Measurements from ENCODE around the gene TBL3.

The TBL3 gene

DNA sequence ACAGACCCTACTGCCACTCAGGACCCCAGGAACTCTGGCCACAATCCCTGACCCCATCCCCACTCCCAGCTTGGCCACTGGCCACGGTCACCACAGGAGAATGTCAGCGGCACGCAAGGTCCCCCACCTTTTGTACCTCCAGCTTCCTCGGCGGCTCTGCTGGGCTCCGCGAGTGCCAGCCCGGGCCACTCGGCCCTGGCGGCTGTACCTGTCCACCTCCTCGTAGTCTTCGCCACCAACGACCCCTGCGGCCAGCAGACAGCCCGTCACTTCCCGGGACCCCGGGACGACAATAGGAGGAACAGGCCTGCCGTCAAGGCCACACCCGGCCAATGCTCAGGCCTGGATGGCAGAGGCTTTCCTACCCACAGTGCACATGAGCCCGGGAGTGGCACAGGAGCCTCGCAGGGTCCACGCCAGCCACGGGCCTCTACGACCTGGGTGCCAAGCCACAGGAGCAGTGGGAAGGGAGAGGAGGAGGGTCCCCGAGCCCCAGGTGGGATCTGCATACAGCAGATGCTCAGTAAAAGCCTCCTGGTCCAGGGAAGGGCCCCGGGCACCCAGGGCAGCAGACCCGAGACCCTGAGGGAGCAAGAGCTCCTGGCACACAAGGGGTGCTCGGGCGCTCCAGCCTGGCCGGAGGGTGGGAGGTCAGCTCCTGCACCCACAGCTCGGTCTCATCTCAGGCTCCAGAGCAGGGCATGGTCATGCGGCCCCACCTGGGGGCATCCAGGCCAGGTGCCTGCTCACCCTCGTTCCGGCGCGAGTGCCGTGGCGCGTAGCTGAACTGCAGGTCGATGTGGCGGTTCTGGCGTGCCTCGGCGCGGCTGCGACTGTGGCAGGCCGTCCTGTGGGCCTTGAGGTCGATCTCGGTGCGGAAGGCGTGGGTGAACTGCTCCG, 29.9 kb downstream of the TBL3 start:
- H3K36me3 ChIP-seq (ENCODE audit: control insufficient read depth, insufficient read depth, low read length): peaks cover 58% of the 10 kb centered on the region
- no peak overlapping the region for H3K4me3 ChIP-seq (ENCODE audit: low read depth, low read length)
- H3K4me1 ChIP-seq (ENCODE audit: control insufficient read depth, insufficient read depth, low read length): peaks cover 2% of the 10 kb centered on the region
- H3K9me3 ChIP-seq (ENCODE audit: control insufficient read depth, insufficient read depth, low read length): no peaks in the 10 kb centered on the region
- no peak overlapping the region for H3K9ac ChIP-seq (ENCODE audit: low read depth, low read length)
- H3K27me3 ChIP-seq (ENCODE audit: control insufficient read depth, insufficient read depth, low read length): no peaks in the 10 kb centered on the region

DNA sequence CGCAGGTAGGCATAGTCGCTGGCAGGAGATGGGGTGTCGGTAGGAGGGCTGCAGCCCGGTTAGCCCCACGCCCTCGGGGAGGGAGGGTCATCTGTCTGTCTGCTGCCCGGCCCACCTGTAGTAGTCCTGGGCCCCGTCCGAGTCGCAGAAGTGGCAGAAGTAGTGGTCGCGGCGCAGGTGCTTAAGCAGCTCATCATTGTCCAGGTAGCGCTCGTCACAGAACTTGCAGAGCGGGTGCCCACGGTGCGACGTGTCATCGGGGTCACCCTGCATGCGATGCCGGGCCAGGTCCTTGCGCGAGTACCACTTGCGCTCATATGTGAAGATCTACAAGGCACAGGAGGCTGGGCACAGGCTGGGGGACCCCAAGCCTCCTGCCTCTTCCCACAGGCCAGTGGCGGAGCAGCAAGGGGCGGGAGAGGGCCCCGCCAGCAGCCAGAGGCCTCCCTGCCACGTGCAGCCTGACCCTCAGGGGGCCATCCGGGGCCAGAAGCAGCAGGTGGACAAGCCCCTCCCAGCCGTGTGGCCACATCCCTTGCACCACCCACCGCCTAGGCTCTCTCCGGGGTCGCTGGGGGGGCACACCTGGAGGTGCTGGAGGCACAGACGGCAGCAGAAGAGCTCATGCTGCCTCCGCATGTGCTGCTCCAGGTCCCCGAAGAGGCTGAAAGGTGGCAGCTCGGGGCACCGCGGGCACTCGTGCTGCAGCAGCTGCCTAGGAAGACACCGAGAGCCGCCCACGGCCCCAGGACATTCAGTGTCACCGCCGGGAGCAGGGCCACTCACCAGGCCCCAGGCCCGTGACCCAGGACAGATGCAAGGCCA, 30.8 kb downstream of the TBL3 start:
- Histone ChIP-seq H3K4me3 (ENCODE audit: low read depth, low read length) (no peak overlapping the region), H3K4me1 (ENCODE audit: control insufficient read depth, insufficient read depth, low read length) (peaks cover 2% of the 10 kb centered on the region), H3K36me3 (ENCODE audit: control insufficient read depth, insufficient read depth, low read length) (peaks cover 58% of the 10 kb centered on the region), H3K9ac (ENCODE audit: low read depth, low read length) (no peak overlapping the region), H3K9me3 (ENCODE audit: control insufficient read depth, insufficient read depth, low read length) (no peaks in the 10 kb centered on the region), H3K27me3 (ENCODE audit: control insufficient read depth, insufficient read depth, low read length) (no peaks in the 10 kb centered on the region)

DNA sequence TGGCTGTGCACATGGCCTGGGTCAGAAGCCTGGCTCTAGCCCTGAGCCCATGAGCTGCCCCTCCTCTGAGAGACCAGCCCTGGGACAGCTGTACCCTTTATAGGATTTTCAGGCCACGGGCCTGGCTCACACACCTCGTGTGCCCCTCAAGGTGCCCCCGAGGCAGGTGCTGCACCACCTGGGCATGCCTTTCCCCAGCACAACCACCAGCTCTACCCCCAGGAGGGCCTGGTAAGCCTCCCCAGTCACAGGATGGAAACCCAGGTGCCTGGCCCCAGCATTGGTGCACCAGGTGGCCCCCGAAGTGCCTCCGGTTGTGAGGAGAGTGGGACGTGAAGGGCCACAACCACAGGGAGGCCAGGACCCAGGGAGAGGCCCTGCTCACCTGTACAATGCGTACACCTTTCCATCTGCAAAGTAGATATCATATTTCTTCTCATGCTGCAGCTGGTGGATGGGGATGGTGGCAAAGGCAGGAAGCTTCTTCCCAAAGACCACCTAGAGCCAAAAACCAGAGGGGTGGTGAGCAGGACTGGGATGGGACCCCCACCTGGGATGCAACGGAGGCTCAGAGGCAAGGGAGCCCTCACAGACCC, 31.5 kb downstream of the TBL3 start:
- no peaks in the 10 kb centered on the region for H3K27me3 ChIP-seq (ENCODE audit: control insufficient read depth, insufficient read depth, low read length)
- H3K4me1 ChIP-seq (ENCODE audit: control insufficient read depth, insufficient read depth, low read length): peaks cover 5% of the 10 kb centered on the region
- H3K9me3 ChIP-seq (ENCODE audit: control insufficient read depth, insufficient read depth, low read length): no peaks in the 10 kb centered on the region
- no peak overlapping the region for H3K9ac ChIP-seq (ENCODE audit: low read depth, low read length)
- H3K36me3 ChIP-seq (ENCODE audit: control insufficient read depth, insufficient read depth, low read length): peaks cover 52% of the 10 kb centered on the region
- no peak overlapping the region for H3K4me3 ChIP-seq (ENCODE audit: low read depth, low read length)

- Histone ChIP-seq H3K27me3 (ENCODE audit: control insufficient read depth, insufficient read depth, low read length) (no peaks in the 10 kb centered on the region), H3K36me3 (ENCODE audit: control insufficient read depth, insufficient read depth, low read length) (peaks cover 49% of the 10 kb centered on the region), H3K4me3 (ENCODE audit: low read depth, low read length) (no peak overlapping the region), H3K9ac (ENCODE audit: low read depth, low read length) (no peak overlapping the region), H3K4me1 (ENCODE audit: control insufficient read depth, insufficient read depth, low read length) (peaks cover 7% of the 10 kb centered on the region), H3K9me3 (ENCODE audit: control insufficient read depth, insufficient read depth, low read length) (no peaks in the 10 kb centered on the region)
Measured at GRCh38 chr16:2003827-2004641, 32.2 kb downstream of the TBL3 start.

DNA sequence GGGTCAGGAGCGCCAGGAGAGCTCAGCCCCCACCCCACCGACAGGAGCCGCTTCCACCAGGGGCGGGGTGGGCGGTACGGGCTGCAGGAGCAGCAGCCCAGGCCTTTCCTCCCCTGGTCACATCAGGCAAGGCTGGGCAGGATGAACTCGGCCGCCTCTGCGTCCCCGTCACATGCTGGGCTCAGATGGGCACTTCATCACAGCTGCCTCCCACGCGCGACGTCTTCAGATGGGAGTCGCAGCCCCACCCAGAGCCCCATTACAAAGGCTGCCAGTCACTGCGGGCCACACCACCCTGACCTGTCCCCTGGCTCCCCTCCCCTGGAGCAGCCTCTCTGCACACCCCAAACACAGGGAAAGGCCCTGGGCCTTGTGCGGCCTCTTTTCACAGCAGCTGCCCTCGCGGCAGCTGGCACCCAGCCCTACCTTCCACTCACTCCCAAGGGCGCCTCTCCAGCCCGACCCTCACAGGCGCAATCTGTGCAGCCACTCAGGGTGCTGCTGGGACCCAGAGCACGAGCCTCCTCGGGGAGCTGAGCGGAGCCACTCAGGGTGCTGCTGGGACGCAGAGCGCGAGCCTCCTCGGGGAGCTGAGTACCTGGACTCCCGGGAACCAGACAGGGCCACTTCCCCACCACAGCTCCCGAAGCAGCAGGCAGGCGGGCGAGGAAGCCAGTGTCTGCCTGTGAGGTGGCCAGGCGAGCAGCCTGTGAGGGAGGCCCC, 33.1 kb downstream of the TBL3 start:
- Histone ChIP-seq H3K4me1 (ENCODE audit: control insufficient read depth, insufficient read depth, low read length) (peaks cover 7% of the 10 kb centered on the region), H3K9ac (ENCODE audit: low read depth, low read length) (no peak overlapping the region), H3K36me3 (ENCODE audit: control insufficient read depth, insufficient read depth, low read length) (peaks cover 40% of the 10 kb centered on the region), H3K9me3 (ENCODE audit: control insufficient read depth, insufficient read depth, low read length) (no peaks in the 10 kb centered on the region), H3K4me3 (ENCODE audit: low read depth, low read length) (no peak overlapping the region), H3K27me3 (ENCODE audit: control insufficient read depth, insufficient read depth, low read length) (no peaks in the 10 kb centered on the region)

DNA sequence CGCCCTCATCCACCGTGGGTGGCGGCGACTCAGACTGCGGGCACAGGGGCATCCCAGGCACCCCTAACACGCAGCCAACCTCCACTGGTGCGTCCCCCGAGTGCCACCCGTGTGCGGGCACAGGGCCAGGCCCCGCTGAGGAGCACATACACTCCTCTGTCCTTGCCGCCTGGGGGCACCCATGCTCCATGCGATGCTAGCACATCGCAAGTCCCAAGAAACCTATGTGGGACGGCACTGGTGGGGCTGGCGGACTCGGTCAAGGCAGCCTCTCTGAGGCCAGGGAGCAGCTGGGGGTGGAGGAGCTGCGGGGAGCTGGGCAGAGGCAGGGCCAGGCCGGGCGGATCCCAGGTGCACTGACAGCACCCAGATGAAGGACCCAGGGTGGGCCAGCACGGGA, 33.8 kb downstream of the TBL3 start:
- H3K27me3 ChIP-seq (ENCODE audit: control insufficient read depth, insufficient read depth, low read length): no peaks in the 10 kb centered on the region
- no peak overlapping the region for H3K9ac ChIP-seq (ENCODE audit: low read depth, low read length)
- peaks cover 34% of the 10 kb centered on the region for H3K36me3 ChIP-seq (ENCODE audit: control insufficient read depth, insufficient read depth, low read length)
- H3K4me3 ChIP-seq (ENCODE audit: low read depth, low read length): no peak overlapping the region
- H3K9me3 ChIP-seq (ENCODE audit: control insufficient read depth, insufficient read depth, low read length): no peaks in the 10 kb centered on the region
- peaks cover 12% of the 10 kb centered on the region for H3K4me1 ChIP-seq (ENCODE audit: control insufficient read depth, insufficient read depth, low read length)

DNA sequence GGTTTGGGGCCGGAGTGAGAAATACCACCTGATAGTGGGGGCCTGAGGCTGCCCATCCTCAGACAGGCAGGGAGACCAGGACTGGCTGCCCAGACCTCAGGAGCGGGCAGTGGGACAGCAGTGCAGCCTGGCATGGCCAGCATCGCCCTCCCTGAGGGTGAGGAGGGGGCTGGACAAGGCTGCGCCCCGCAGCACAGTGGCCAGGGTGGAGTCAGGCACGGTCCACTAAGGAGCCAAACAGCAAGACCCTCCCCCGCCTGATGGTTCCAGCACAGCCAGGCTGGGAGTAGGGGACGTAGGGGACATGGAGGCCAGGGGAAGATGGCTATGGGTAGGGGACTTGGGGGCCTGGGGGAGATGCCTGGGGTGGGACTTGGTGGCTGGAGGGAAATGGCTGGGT, 34.5 kb downstream of the TBL3 start:
- H3K4me1 ChIP-seq (ENCODE audit: control insufficient read depth, insufficient read depth, low read length): peaks cover 12% of the 10 kb centered on the region
- H3K9ac ChIP-seq (ENCODE audit: low read depth, low read length): no peak overlapping the region
- no peaks in the 10 kb centered on the region for H3K9me3 ChIP-seq (ENCODE audit: control insufficient read depth, insufficient read depth, low read length)
- H3K36me3 ChIP-seq (ENCODE audit: control insufficient read depth, insufficient read depth, low read length): peaks cover 28% of the 10 kb centered on the region
- no peak overlapping the region for H3K4me3 ChIP-seq (ENCODE audit: low read depth, low read length)
- no peaks in the 10 kb centered on the region for H3K27me3 ChIP-seq (ENCODE audit: control insufficient read depth, insufficient read depth, low read length)

GRCh38 chr16:2007081-2007836, 35.4 kb downstream of the TBL3 start:
- H3K36me3 ChIP-seq (ENCODE audit: control insufficient read depth, insufficient read depth, low read length): peaks cover 19% of the 10 kb centered on the region
- peaks cover 12% of the 10 kb centered on the region for H3K4me1 ChIP-seq (ENCODE audit: control insufficient read depth, insufficient read depth, low read length)
- H3K4me3 ChIP-seq (ENCODE audit: low read depth, low read length): no peak overlapping the region
- no peak overlapping the region for H3K9ac ChIP-seq (ENCODE audit: low read depth, low read length)
- no peaks in the 10 kb centered on the region for H3K9me3 ChIP-seq (ENCODE audit: control insufficient read depth, insufficient read depth, low read length)
- H3K27me3 ChIP-seq (ENCODE audit: control insufficient read depth, insufficient read depth, low read length): no peaks in the 10 kb centered on the region

DNA sequence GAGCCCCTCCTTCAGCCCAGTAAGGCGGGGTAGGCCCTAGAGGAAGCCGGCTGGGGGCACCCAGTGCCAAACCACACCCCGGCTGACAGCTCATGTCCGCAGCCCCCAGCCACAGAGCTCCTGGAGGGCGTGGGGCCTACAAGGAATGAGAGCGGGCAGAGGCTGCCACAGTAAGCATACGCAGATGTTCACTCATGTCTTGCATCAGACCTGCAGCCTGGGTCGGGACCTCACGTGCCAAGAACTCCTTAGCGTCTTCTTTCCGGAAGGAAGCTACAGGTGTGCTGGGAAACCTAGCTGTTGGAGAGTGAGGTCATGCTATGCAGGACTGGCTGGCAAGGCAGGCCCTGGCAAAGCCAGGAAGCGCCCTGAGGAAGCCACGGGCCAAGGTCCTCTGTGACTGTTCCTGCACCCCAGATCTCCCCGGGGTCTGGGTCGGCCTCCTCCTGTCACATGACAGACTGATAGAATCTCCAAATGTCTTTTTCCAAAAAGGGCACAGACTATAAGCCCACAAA, 36.2 kb downstream of the TBL3 start:
- peak overlapping the region; percentile 91 for H3K4me3 ChIP-seq (ENCODE audit: low read depth, low read length)
- no peaks in the 10 kb centered on the region for H3K9me3 ChIP-seq (ENCODE audit: control insufficient read depth, insufficient read depth, low read length)
- peaks cover 11% of the 10 kb centered on the region for H3K36me3 ChIP-seq (ENCODE audit: control insufficient read depth, insufficient read depth, low read length)
- H3K4me1 ChIP-seq (ENCODE audit: control insufficient read depth, insufficient read depth, low read length): peaks cover 12% of the 10 kb centered on the region
- H3K9ac ChIP-seq (ENCODE audit: low read depth, low read length): no peak overlapping the region
- no peaks in the 10 kb centered on the region for H3K27me3 ChIP-seq (ENCODE audit: control insufficient read depth, insufficient read depth, low read length)

DNA sequence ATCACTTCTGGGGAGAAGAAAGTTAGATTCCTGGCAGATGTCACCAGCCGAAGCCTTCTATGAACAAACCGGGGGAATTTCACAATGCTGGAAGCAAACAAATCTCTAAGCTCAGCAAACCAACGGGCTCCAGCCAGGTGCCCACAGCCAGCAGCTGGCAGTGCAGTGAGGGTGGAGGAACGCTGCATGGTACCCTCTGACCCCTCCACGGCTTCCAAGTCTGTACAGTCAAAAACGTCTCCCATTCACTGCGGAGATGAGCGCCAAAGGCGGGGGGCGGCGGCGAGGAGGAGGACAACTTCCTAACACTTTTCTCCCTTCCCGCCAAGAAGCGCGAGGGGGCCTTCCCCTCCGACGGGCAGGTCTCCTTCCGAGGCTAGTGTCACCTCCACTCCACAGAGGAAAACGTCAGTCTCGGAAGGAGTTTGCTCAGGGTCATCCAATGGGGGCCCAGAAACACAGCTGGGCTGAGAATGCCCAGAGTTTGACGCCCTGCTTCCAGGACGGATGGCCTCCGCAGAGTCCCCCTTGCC, 36.8 kb downstream of the TBL3 start:
- Histone ChIP-seq H3K36me3 (ENCODE audit: control insufficient read depth, insufficient read depth, low read length) (peaks cover 6% of the 10 kb centered on the region), H3K27me3 (ENCODE audit: control insufficient read depth, insufficient read depth, low read length) (no peaks in the 10 kb centered on the region), H3K9ac (ENCODE audit: low read depth, low read length) (peak overlapping the region; percentile 89), H3K9me3 (ENCODE audit: control insufficient read depth, insufficient read depth, low read length) (no peaks in the 10 kb centered on the region), H3K4me3 (ENCODE audit: low read depth, low read length) (peak overlapping the region; percentile 91), H3K4me1 (ENCODE audit: control insufficient read depth, insufficient read depth, low read length) (peaks cover 10% of the 10 kb centered on the region)

All from iPS-15b (cell line).